Fibroblast of skin of right quadriceps (primary cell): ENCODE data around the gene APPBP2.
"Not testable (repeated sequence)": the region's sequence is repeated elsewhere in the genome, so short reads cannot be mapped to it uniquely, and the experiment has no call there.

Experiments
- DNase-seq: peaks from one replicate; pipeline ENCODE4 v3.0.0-alpha.2; 2013

Gene APPBP2

GRCh38 chr17:60493847-60494321 is 32.2 kb downstream of the APPBP2 start:
- peak; percentile 30 for DNase-seq

GRCh38 chr17:60491771-60492170 is 34.3 kb downstream of the APPBP2 start:
- DNase-seq: no peak

DNA sequence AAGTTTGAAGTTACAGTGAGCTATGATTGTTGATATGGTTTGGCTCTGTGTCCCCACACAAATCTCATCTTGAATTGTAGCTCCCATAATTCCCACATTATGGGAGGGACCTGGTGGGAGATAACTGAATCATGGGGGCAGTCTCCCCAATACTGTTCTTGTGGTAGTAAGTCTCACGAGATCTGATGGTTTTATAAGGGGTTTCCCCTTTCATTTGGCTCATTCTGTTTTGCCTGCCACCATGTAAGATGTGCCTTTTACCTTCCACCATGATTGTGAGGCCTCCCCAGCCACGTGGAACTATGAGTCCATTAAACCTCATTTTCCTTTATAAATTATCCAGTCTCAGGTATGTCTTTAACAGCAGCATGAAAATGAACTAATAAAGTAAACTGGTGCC is 35.4 kb downstream of the APPBP2 start:
- not testable (repeated sequence) for DNase-seq

- no peak for DNase-seq
Measured at GRCh38 chr17:60481604-60482003, 44.4 kb downstream of the APPBP2 start.

GRCh38 chr17:60473788-60474187 is 52.3 kb downstream of the APPBP2 start:
- peak; percentile 27 for DNase-seq

DNA sequence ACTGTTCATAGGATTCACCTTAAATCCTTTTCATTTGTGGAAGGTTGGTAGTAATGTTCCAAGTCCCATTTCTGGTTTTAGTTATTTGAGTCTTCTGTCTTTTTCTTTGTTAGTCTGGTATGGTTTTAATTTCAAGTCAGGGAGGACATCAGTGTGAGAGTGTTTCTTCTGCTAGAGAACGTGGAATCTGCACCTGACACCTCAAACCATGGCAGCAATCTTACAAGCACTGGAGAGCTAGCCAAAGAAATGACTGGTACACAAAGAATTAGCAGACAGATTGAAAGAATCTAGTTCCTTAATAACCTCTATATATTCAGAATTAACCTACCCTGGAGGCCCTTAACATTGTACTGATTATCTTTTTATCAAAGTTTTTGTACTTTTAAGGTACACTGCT is 53.6 kb downstream of the APPBP2 start:
- DNase-seq: no peak

DNA sequence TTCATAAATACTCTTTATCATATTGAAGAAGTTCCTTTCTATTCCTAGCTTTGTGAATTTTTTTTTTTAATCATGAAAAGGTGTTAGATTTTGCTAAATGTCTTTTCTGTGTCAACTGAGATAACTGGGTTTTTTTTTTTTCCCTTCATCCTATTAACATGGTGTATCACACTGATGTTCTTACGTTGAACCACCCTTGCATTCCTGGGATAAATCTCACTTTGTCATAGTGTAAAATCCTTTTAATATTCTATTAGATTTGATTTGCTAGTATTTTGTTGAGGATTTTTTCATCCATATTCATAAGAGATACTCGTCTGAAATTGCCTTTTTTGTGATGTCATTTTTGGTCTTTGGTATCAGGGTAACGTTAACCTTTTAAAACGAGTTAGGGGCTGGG is 54.6 kb downstream of the APPBP2 start:
- no peak for DNase-seq

GRCh38 chr17:60468371-60468770 is 57.7 kb downstream of the APPBP2 start:
- peak; percentile 7 for DNase-seq

- DNase-seq: no peak
Measured at GRCh38 chr17:60464343-60464742, 61.7 kb downstream of the APPBP2 start.

GRCh38 chr17:60463157-60463835 is 62.7 kb downstream of the APPBP2 start:
- DNase-seq: no peak

- no peak for DNase-seq
Measured at GRCh38 chr17:60461584-60461983, 64.5 kb downstream of the APPBP2 start.

DNA sequence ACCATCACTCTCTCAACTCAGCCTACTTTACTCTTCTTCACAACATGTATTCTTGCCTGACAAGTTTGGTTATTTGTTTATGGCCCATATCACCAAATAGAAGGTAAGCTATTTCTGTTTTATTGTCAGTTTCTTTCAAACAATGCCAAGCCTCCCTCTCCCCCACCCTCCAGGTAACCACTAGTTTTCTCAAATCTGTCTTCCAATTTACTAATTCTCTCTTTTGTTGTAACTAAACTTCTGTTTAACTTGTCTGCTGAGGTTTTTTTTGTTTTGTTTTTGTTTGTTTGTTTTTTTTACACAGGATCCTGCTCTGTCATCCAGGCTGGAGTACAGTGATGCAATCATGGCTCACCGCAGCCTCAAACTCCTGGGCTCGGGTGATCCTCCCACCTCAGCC is 68.9 kb downstream of the APPBP2 start:
- no peak for DNase-seq

DNA sequence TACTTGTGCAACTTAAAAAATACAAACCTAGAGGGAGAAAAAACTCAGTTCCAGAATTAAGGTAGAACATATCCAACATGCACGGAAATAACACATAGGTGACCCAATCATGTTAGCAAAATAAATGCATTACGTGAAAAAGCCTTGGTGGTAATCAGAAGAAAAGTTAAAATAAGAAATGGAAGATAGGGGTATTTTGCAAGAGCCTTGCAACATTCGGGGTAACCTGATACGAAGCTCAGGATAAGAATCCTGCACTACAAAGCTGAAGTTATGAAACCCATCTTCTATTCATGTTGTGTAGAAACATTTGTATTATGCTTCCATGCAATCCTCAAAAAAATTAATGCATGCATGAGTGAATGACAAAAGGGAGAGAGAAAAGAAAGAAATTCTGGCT is 70.7 kb downstream of the APPBP2 start:
- no peak for DNase-seq

DNA sequence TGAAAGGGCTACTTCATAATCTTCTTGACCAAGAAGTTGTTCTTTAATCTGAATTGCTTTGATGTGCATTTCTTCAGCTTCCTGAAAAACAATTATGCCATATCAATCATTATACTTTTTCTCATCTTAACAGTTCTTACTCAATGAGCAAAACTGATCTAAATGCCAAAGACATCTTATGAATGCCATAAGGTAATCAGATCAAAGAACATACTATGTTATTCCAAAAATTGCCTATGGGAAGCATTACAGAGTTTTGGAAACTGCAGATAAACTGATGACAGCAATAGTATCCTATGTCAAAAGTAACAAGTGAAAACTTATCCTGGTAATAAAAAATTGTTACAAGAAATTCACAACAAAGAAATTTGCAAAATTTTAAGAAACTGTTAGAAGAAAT is 74.1 kb downstream of the APPBP2 start:
- DNase-seq: no peak

DNA sequence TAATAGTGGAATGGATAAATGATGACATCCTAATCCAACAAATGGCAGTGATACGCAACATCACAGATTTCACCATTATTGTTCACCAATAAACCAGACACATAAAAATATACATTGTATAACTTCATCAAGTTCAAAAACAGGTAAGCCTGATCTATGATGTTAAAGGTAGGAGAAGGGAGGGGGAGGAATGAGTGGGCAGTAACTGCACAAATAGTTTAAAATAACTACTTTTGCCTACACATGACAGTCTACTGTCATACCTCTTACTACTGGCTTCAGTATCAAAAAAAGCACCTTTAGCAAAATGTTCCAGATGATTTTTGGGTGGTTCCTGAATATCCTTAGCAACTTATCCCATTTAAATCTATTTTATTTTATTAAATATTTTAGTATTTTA is 75.0 kb downstream of the APPBP2 start:
- no peak for DNase-seq

DNA sequence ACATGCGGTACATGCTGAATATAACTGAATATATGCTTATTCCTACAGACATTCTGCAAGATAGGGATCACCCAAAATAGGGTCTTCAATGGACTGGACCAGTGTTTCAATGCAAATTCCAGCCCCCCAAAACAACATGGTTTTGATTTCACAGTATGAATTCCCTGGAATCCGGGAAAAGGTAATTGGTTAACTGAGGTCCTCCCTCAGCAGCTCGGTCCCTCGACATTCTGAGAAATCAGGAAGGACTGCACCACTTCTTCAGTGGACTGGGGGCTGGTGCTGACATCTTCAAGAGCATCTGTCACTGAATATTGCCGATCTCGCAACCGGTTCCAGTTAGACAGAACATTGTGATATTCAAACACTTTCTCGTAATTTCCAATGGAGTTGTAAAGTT is 78.7 kb downstream of the APPBP2 start:
- no peak for DNase-seq

DNA sequence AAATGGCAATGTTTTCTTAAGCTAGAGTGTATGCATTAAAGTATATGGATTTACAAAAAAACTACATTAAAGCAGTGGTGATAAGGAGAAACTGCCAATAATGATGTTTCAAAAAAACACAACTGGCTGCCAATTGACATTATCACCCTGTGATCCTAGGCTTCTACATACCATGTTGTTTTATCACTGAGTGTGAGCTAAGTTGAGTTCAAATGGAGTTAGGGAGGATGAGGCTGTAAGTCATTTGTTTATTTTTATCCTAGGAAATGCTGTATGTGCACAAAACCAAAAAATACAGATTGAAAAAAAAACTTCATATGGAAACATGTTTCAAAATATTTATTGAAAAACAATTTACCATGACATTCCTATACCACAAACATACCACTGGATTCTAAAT is 80.9 kb downstream of the APPBP2 start:
- DNase-seq: no peak

- DNase-seq: no peak
Measured at GRCh38 chr17:60443713-60444112, 82.3 kb downstream of the APPBP2 start.

- DNase-seq: peak; percentile 65
Measured at GRCh38 chr17:60442271-60443173, 83.5 kb downstream of the APPBP2 start.

DNA sequence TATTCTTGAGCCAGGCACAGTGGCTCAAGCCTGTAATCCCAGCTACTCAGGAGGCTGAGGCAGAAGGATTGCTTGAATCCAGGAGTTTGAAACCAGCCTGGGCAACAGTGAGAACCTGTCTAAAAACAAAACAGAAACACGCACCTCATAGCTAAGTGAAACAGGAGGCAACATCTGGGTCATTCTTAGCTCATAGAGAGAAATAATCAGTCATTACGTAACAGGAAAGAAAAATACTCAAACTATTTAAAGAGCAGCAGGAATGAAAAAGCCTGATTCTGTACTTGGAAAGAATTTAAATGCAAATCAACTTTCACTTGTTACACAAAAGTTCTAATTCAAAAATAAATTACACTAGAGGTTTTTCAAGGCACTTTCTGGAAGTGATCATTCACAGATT is 86.5 kb downstream of the APPBP2 start:
- DNase-seq: peak; percentile 26

- DNase-seq: no peak
Measured at GRCh38 chr17:60436676-60437075, 89.4 kb downstream of the APPBP2 start.

- DNase-seq: peak; percentile 92
Measured at GRCh38 chr17:60435244-60436167, 90.5 kb downstream of the APPBP2 start.
